Endothelial cell of umbilical vein (primary cell): ENCODE measurements around the gene NCKAP5. TPM values are rescaled to one million over a fixed set of nuclear protein-coding genes. Genes with fewer than 3 reads are reported as not detected.

Experiments used
- BruUV-seq: library from RNA; stranded (reverse); fragments of 400-500 nt; replicated peaks from 2 replicates; lab custom pipeline; 2021; lab: Mats Ljungman, UMichigan
- CTCF ChIA-PET: fragments of 300-600, 350-600 bp; sonication (Branson Sonifier 250); formaldehyde crosslinking; loops from one replicate; lab custom pipeline; 2021; ENCODE audit warnings: antibody characterized with exemption, inconsistent platforms; lab: Charles Lee
- POLR2A ChIA-PET: fragments of 300-600, 350-600 bp; sonication (Branson Sonifier 250); formaldehyde crosslinking; loops from one replicate; lab custom pipeline; 2021; ENCODE audit warnings: antibody characterized with exemption, inconsistent platforms; lab: Charles Lee
- DNase-seq: peaks from one replicate; pipeline ENCODE4 v3.0.0-alpha.2; 2011; ENCODE audit warnings: low read depth, low spot score
- FAIRE-seq: peaks from 2 replicates; lab custom pipeline; 2011; peaks lifted over from hg19 to GRCh38; lab: Jason Lieb, UNC
- H2AFZ ChIP-seq: 2 replicates; pipeline ENCODE4 v1.6.0; 2012; ENCODE audit warnings: low read depth, low read length, control low read depth, inconsistent platforms
- H3K27ac ChIP-seq: 2 replicates; pipeline ENCODE4 v1.5.1; 2011; ENCODE audit warnings: low read depth, mild to moderate bottlenecking, control low read depth, low read length, moderate library complexity; ENCODE audit not compliant: insufficient read depth
- H3K27me3 ChIP-seq, 2 experiments: 2 replicates each; pipeline versions ENCODE4 v1.6.0 to v1.6.1; 2011; ENCODE audit warnings: low read length in 2 of 2, mixed read lengths in 1 of 2; ENCODE audit not compliant: control insufficient read depth in 2 of 2, insufficient read depth in 2 of 2
- H3K36me3 ChIP-seq, 2 experiments: 2 replicates in 1 of 2; 3 replicates in 1 of 2; pipeline ENCODE4 v1.5.1; 2011; ENCODE audit warnings: low read length in 2 of 2, mild to moderate bottlenecking in 1 of 2, moderate library complexity in 1 of 2; ENCODE audit not compliant: control insufficient read depth in 2 of 2, insufficient read depth in 2 of 2; ENCODE audit errors: extremely low read depth in 1 of 2
- H3K4me1 ChIP-seq: 3 replicates; pipeline ENCODE4 v1.5.1; 2011; ENCODE audit warnings: mild to moderate bottlenecking, low read length; ENCODE audit not compliant: control insufficient read depth, insufficient read depth; ENCODE audit errors: extremely low read depth
- H3K4me2 ChIP-seq: 2 replicates; pipeline ENCODE4 v1.6.1; 2011; ENCODE audit warnings: low read length, control low read depth, mixed read lengths; ENCODE audit not compliant: insufficient read depth
- H3K4me3 ChIP-seq, 3 experiments: fragments of 200-600 bp in 1 of 3; sonication (generic), shearing (Covaris generic) in 1 of 3; replicated peaks in 1 of 3; 2 replicates each; pipeline ENCODE4 v1.5.1; 2011 to 2016; ENCODE audit warnings: control low read depth in 3 of 3, low read length in 3 of 3, mild to moderate bottlenecking in 2 of 3, inconsistent platforms in 1 of 3, low read depth in 1 of 3, moderate library complexity in 1 of 3; ENCODE audit not compliant: insufficient read depth in 1 of 3
- H3K79me2 ChIP-seq: 2 replicates; pipeline ENCODE4 v1.6.0; 2012; ENCODE audit warnings: low read length, inconsistent platforms; ENCODE audit not compliant: control insufficient read depth, insufficient read depth
- H3K9ac ChIP-seq: replicated peaks from 2 replicates; pipeline ENCODE3; 2011; ENCODE audit warnings: low read length, control low read depth; ENCODE audit not compliant: insufficient read depth; ENCODE audit errors: extremely low read depth
- H3K9me1 ChIP-seq: replicated peaks from 3 replicates; pipeline ENCODE4 v1.6.0; 2011; ENCODE audit warnings: mild to moderate bottlenecking, low read length; ENCODE audit not compliant: control insufficient read depth, insufficient read depth; ENCODE audit errors: extremely low read depth
- H3K9me3 ChIP-seq: replicated peaks from 2 replicates; pipeline ENCODE4 v1.5.1; 2012; ENCODE audit warnings: low read length, inconsistent platforms; ENCODE audit not compliant: control insufficient read depth, insufficient read depth
- H4K20me1 ChIP-seq: replicated peaks from 2 replicates; pipeline ENCODE3; 2011; ENCODE audit warnings: mild to moderate bottlenecking, low read length; ENCODE audit not compliant: control insufficient read depth, insufficient read depth; ENCODE audit errors: extremely low read depth
- EZH2 ChIP-seq: IDR thresholded peaks from 2 replicates; pipeline ENCODE4 v1.6.1; 2012; ENCODE audit warnings: borderline replicate concordance, low read depth, mild to moderate bottlenecking, moderate library complexity, low read length, inconsistent platforms; ENCODE audit not compliant: severe bottlenecking
- FOS ChIP-seq: IDR thresholded peaks from 2 replicates; pipeline ENCODE4 v1.6.1; 2011; ENCODE audit warnings: mild to moderate bottlenecking, low read length, moderate library complexity, borderline replicate concordance; ENCODE audit not compliant: insufficient read depth
- GATA2 ChIP-seq: IDR thresholded peaks from 2 replicates; pipeline ENCODE4 v1.7.0; 2011; ENCODE audit warnings: low read depth, mild to moderate bottlenecking, moderate library complexity, mixed read lengths, low read length; ENCODE audit not compliant: insufficient read length, insufficient read depth
- JUN ChIP-seq: IDR thresholded peaks from 2 replicates; pipeline ENCODE4 v1.6.1; 2011; ENCODE audit warnings: borderline replicate concordance, low read depth; ENCODE audit not compliant: insufficient read length, insufficient read depth
- MYC ChIP-seq: IDR thresholded peaks from one replicate; pipeline ENCODE4 v1.6.1; 2011; ENCODE audit warnings: mild to moderate bottlenecking, low read depth, low read length
- POLR2A ChIP-seq: IDR thresholded peaks from 2 replicates; pipeline ENCODE4 v1.6.1; 2012; ENCODE audit warnings: low read depth, mild to moderate bottlenecking, control low read depth, low read length
- POLR2AphosphoS5 ChIP-seq: IDR thresholded peaks from 2 replicates; pipeline ENCODE4 v1.6.1; 2012; ENCODE audit warnings: low read depth, mild to moderate bottlenecking, control low read depth, low read length, moderate library complexity; ENCODE audit not compliant: insufficient read depth
- dilution Hi-C: fragments of 300-500 bp; cut with MboI; formaldehyde crosslinking; loops from one replicate; pipeline ENCODE4 v1.15.0; 2019; ENCODE audit warnings: low sequenced_read_pairs; ENCODE audit not compliant: extremely low pct_ligation_motif_present
- intact Hi-C: fragments of 100-400 bp; cut with micrococcal nuclease; formaldehyde crosslinking; loops from one replicate; pipeline ENCODE4 v1.10.0; 2022
- polyA plus RNA-seq, 4 experiments: library from polyadenylated mRNA; depleted of rRNA in 3 of 4; stranded (reverse) in 3 of 4; unstranded in 1 of 4; fragments of >200 nt; gene quantifications; 2 replicates each; pipeline versions ENCODE4 v1.2.1 to v1.2.3, GENCODE V29; 2011 to 2012; ENCODE audit warnings: missing spikeins in 1 of 4
- total RNA-seq: library from RNA; stranded (reverse); gene quantifications from 2 replicates; pipeline ENCODE4 v1.2.3, GENCODE V29; 2021
- TF ChIP-seq, protein P1 (sequence below), 2 donors: IDR thresholded peaks; 1 replicate in 1 of 2; 2 replicates in 1 of 2; pipeline ENCODE4 v1.5.1; 2011; ENCODE audit warnings: low read length in 2 of 2, mild to moderate bottlenecking in 2 of 2, moderate library complexity in 2 of 2, control low read depth in 1 of 2, inconsistent platforms in 1 of 2, low read depth in 1 of 2; ENCODE audit not compliant: insufficient read depth in 1 of 2; ENCODE audit errors: extremely low read depth in 1 of 2
- TF ChIP-seq, protein P2 (sequence below): IDR thresholded peaks from 2 replicates; pipeline ENCODE4 v1.6.1; 2011; ENCODE audit not compliant: insufficient read depth, insufficient read length

Gene NCKAP5
- total and polyA plus RNA-seq, 2 donors (not counting 3 experiments of a cell fraction or from before 2014, with no cell fraction given), result 0.47 to 3.3 TPM

DNA sequence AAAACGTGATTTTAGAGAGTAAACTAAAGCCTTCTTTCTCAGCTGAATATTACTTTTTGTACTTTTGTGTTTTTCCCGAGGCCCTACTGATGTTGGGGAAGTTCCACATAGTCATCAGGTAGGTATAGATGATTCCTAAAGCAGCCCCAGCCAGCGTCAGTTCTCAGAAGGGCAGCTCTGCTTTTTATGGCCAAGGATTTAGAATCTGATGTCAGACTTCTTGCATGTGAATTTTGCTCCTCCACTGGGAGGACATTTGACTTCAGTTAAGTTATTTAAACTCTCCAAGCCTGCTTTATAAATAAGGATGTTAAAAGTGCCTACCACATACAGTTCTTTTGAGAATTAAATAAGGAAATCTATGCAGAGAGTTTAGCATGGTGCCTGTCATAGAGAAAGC lies 130.8 kb downstream of the NCKAP5 start:
- Histone ChIP-seq H3K36me3 (no peaks in the 10 kb centered on the region), H3K27me3 (no peaks in the 10 kb centered on the region), H3K27ac (no peak overlapping the region), H3K4me1 (no peaks in the 10 kb centered on the region), H3K9ac (no peak overlapping the region), H3K9me3 (no peaks in the 10 kb centered on the region), H3K4me3 (no peak overlapping the region), H2AFZ (no peak overlapping the region), H3K9me1 (no peaks in the 10 kb centered on the region), H3K79me2 (no peaks in the 10 kb centered on the region), H3K4me2 (no peak overlapping the region), H4K20me1 (no peaks in the 10 kb centered on the region)
- FAIRE-seq (no peak), DNase-seq (no peak)
- no peak for TF ChIP-seq MYC
- no peak for TF ChIP-seq JUN
- no peak for TF ChIP-seq POLR2A
- TF ChIP-seq, protein P1, sequence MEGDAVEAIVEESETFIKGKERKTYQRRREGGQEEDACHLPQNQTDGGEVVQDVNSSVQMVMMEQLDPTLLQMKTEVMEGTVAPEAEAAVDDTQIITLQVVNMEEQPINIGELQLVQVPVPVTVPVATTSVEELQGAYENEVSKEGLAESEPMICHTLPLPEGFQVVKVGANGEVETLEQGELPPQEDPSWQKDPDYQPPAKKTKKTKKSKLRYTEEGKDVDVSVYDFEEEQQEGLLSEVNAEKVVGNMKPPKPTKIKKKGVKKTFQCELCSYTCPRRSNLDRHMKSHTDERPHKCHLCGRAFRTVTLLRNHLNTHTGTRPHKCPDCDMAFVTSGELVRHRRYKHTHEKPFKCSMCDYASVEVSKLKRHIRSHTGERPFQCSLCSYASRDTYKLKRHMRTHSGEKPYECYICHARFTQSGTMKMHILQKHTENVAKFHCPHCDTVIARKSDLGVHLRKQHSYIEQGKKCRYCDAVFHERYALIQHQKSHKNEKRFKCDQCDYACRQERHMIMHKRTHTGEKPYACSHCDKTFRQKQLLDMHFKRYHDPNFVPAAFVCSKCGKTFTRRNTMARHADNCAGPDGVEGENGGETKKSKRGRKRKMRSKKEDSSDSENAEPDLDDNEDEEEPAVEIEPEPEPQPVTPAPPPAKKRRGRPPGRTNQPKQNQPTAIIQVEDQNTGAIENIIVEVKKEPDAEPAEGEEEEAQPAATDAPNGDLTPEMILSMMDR (IDR thresholded peaks at IDR 0.05; ENCODE audit: extremely low read depth in 1 of 2, insufficient read depth in 1 of 2, low read depth in 1 of 2, low read length in 2 of 2), result no peak
- TF ChIP-seq GATA2, result no peak
- TF ChIP-seq, protein P2, sequence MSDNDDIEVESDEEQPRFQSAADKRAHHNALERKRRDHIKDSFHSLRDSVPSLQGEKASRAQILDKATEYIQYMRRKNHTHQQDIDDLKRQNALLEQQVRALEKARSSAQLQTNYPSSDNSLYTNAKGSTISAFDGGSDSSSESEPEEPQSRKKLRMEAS, result no peak
- TF ChIP-seq EZH2, result no peak
- TF ChIP-seq FOS, result no peak
- TF ChIP-seq POLR2AphosphoS5, result no peak
- ChIA-PET POLR2A (no interaction called here), CTCF (no interaction called here)
- intact Hi-C loops, result no loop called here
- dilution Hi-C loops, result no loop called here
- BruUV-seq, result no TSS peak
